T-helper 2 cell treated with Interferon-gamma antibody and Interleukin-4, amounts not matched to agents 5 μg/mL and 100 μg/mL, for 36 hours (primary cell): ENCODE measurements around the gene SH3RF3.

Experiments
- DNase-seq: peaks from one replicate; pipeline ENCODE4 v3.0.0; 2021; ENCODE audit warnings: low spot score
- H3K27ac Mint-ChIP-seq: one replicate; pipeline ENCODE4 v1.8.0; 2021; ENCODE audit warnings: mild to moderate bottlenecking, mixed read lengths
- H3K27me3 Mint-ChIP-seq: one replicate; pipeline ENCODE4 v1.8.0; 2021; ENCODE audit warnings: low read depth, mixed read lengths
- H3K36me3 Mint-ChIP-seq: one replicate; pipeline ENCODE4 v1.8.0; 2021; ENCODE audit warnings: low read depth, mixed read lengths
- H3K4me1 Mint-ChIP-seq: one replicate; pipeline ENCODE4 v1.8.0; 2021; ENCODE audit warnings: low read depth, mixed read lengths
- H3K4me3 Mint-ChIP-seq: one replicate; pipeline ENCODE4 v1.8.0; 2022; ENCODE audit warnings: mild to moderate bottlenecking, moderate library complexity, mixed read lengths
- H3K9me3 Mint-ChIP-seq: one replicate; pipeline ENCODE4 v1.8.0; 2021; ENCODE audit warnings: mixed read lengths

SH3RF3 gene

DNA sequence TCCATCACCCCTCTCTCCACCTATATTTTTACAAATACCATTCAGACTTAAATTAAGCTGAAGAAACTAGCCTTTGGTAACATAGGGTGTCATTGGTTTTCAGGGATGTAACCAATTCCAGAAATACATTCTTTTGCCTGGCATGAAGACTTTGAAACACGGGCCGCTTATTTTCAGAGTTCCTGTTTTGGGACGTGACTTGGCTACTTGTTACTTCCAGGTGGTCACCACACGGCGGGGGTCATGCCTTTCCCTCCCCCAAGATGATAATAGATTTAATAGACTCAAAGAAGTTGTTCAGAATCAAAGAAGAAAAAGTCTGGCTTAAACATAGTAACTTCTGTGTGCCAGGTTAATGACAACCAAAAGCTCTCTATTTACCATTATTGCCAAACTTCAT lies 374.2 kb downstream of the SH3RF3 start:
- no peaks in the 10 kb centered on the region for H3K9me3 Mint-ChIP-seq
- no peak overlapping the region for H3K27ac Mint-ChIP-seq
- no peaks in the 10 kb centered on the region for H3K4me1 Mint-ChIP-seq
- no peak for DNase-seq
- no peaks in the 10 kb centered on the region for H3K27me3 Mint-ChIP-seq
- no peaks in the 10 kb centered on the region for H3K36me3 Mint-ChIP-seq
- no peak overlapping the region for H3K4me3 Mint-ChIP-seq

DNA sequence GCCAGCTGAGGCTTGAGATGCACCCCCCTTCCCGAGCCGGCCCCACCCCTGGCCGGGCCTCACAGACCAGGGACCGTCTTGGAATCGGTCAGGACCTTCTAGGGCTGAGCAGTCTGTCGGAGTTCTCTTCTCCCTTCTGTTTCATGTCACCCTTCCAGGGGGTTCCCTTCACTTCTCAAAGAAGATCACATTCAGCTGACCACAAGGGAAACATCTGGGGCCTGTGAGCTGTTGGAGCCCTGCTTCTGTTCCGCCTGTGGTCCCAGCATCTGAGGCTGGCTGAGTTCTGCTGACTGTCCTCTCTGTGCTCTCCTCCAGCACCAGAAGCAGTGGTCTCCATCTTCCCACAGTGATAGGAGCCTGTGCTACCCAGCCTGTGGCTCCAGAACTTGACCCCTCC lies 378.2 kb downstream of the SH3RF3 start:
- Mint-ChIP-seq H3K27ac (no peak overlapping the region), H3K4me1 (no peaks in the 10 kb centered on the region), H3K9me3 (no peaks in the 10 kb centered on the region), H3K4me3 (no peak overlapping the region), H3K36me3 (no peaks in the 10 kb centered on the region), H3K27me3 (no peaks in the 10 kb centered on the region)
- DNase-seq: no peak

DNA sequence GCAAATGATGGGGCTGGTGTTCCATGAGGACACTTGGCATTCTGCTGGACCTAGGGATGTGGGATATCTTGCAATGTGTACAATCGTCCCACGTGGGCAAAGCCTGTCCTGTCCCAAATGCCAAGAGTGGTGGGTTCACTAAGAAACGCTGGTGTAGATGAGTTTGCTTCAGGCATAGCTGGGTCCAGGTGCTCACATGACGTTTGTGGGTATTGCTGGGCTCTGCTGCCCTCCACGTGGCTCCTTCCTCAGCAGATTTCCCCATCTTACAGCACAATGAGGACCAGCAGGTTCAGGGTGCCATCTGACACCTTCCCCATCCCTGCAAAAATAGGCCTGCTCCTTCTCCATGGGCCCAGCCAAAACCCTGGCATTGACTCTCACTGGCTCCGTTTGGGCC lies 378.8 kb downstream of the SH3RF3 start:
- Mint-ChIP-seq H3K36me3 (no peaks in the 10 kb centered on the region), H3K4me1 (no peaks in the 10 kb centered on the region), H3K27ac (no peak overlapping the region), H3K4me3 (no peak overlapping the region), H3K9me3 (no peaks in the 10 kb centered on the region), H3K27me3 (no peaks in the 10 kb centered on the region)
- DNase-seq: no peak

GRCh38 chr2:109508556-109508955 lies 379.6 kb downstream of the SH3RF3 start:
- no peak overlapping the region for H3K4me3 Mint-ChIP-seq
- H3K36me3 Mint-ChIP-seq: no peaks in the 10 kb centered on the region
- DNase-seq: no peak
- no peaks in the 10 kb centered on the region for H3K9me3 Mint-ChIP-seq
- no peaks in the 10 kb centered on the region for H3K27me3 Mint-ChIP-seq
- no peaks in the 10 kb centered on the region for H3K4me1 Mint-ChIP-seq
- no peak overlapping the region for H3K27ac Mint-ChIP-seq

DNA sequence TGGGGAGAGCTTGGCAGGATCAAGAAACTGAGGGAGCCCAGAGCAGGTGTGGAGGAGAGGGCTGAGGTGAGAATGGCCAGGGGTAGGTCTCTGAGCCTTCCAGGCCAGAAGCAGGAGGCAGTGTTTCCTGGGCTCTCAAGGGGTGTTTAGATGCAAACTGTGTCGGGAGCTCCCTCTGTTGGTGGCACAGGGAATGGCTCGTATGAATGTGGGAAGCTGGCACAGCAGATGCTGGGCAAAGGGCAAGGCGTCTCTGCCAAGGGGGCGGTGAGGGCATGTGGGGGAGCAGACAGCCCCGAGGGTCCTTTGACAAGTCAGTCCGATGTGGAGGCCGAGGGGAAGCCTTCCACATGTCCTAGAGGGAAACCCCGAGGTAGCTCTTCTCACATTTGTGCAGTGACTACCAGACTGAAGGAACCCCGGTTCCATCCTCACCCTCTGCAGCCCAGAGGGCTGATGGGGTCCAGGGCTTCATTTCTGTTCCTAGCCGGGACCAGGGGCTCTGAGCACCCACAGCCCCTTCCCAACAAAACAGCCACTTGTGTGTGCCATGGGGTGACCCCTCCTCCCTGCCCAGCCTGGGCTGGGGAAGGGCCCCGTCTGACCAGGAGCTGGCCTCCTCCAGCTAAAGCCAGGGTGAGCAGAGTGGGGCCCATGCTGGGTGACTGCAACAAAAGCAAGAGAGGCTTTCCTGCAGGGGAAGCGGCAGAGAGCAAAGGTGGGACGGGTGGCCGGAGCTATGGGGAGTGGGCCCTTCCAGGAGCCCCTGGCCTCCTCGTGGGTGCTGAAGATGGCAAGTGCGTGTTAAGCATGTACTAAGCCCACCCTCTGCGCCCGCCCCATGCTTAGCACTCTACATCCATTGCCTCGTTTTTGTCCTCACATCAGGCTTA lies 381.4 kb downstream of the SH3RF3 start:
- Mint-ChIP-seq H3K36me3 (no peaks in the 10 kb centered on the region), H3K27ac (no peak overlapping the region), H3K9me3 (no peaks in the 10 kb centered on the region), H3K27me3 (no peaks in the 10 kb centered on the region), H3K4me3 (no peak overlapping the region), H3K4me1 (no peaks in the 10 kb centered on the region)
- DNase-seq: peak; percentile 50

- H3K4me1 Mint-ChIP-seq: no peaks in the 10 kb centered on the region
- H3K27me3 Mint-ChIP-seq: no peaks in the 10 kb centered on the region
- no peak overlapping the region for H3K4me3 Mint-ChIP-seq
- no peaks in the 10 kb centered on the region for H3K36me3 Mint-ChIP-seq
- no peak for DNase-seq
- H3K27ac Mint-ChIP-seq: no peak overlapping the region
- no peaks in the 10 kb centered on the region for H3K9me3 Mint-ChIP-seq
These were observed 382.2 kb downstream of the SH3RF3 start for GRCh38 chr2:109511168-109511567.

DNA sequence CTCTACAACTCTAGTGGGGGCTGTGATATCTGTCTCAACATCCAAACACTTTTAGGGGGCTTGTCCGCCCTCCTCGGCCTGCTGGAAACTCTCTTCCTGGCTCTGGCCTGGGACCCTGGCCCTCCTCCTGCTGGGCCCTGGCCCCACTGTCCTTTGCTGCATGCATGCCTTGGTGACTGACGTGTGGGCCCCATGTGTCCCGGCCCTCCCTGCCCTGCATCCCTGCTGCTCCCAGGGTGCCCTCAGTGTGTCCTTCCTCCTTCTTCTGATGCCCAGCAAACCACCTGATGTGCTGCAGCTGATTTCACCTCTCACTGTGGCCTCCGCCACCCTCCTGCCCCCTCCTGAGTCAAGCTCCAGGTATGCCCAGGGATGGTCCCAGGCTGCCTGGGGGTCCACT lies 383.1 kb downstream of the SH3RF3 start:
- Mint-ChIP-seq H3K4me3 (no peak overlapping the region), H3K27ac (no peak overlapping the region), H3K9me3 (no peaks in the 10 kb centered on the region), H3K27me3 (no peaks in the 10 kb centered on the region), H3K4me1 (no peaks in the 10 kb centered on the region), H3K36me3 (no peaks in the 10 kb centered on the region)
- no peak for DNase-seq

GRCh38 chr2:109513230-109513629 lies 384.2 kb downstream of the SH3RF3 start:
- H3K9me3 Mint-ChIP-seq: no peaks in the 10 kb centered on the region
- no peak for DNase-seq
- H3K36me3 Mint-ChIP-seq: no peaks in the 10 kb centered on the region
- no peak overlapping the region for H3K27ac Mint-ChIP-seq
- H3K27me3 Mint-ChIP-seq: no peaks in the 10 kb centered on the region
- no peaks in the 10 kb centered on the region for H3K4me1 Mint-ChIP-seq
- H3K4me3 Mint-ChIP-seq: no peak overlapping the region

- Mint-ChIP-seq H3K27ac (no peak overlapping the region), H3K27me3 (no peaks in the 10 kb centered on the region), H3K4me3 (no peak overlapping the region), H3K4me1 (no peaks in the 10 kb centered on the region), H3K9me3 (no peaks in the 10 kb centered on the region), H3K36me3 (no peaks in the 10 kb centered on the region)
- DNase-seq: peak; percentile 6
These were observed 385.0 kb downstream of the SH3RF3 start for GRCh38 chr2:109513749-109514588.

- Mint-ChIP-seq H3K27ac (no peak overlapping the region), H3K4me3 (no peak overlapping the region), H3K9me3 (no peaks in the 10 kb centered on the region), H3K27me3 (no peaks in the 10 kb centered on the region), H3K36me3 (no peaks in the 10 kb centered on the region), H3K4me1 (no peaks in the 10 kb centered on the region)
- DNase-seq: no peak
These were observed 385.9 kb downstream of the SH3RF3 start for GRCh38 chr2:109514857-109515256.

DNA sequence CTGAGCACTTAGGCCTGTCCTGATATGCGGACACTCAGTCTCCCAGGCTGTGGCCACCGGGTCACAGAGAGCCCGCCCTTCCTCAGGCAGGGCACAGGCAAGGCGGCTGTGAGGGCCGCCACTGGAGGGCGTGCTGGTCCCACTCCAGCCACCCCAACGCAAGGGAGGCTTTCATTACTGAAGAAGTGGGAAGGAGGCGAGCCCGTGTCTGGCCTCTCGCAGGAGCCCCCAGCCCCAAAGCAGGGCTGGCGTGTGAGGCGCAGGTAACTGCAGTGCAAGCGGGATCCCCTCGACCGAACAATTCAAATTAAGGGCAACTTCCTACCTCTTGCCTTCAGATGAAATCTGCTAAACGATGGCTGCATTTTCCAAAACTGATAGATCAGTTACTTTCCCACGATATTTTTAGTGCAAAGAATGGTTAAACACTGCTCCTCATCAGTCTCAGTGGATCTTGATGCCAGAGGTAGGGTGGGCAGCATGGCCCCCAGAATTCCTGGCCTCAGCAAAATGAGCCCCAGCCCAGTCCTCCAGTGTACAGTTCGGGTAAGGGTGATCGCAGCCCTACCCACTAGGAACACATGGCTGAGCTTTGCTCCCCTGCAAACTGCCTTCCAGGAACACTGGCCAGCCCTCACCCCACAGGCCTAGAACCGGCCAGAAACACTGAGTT lies 387.6 kb downstream of the SH3RF3 start:
- no peak overlapping the region for H3K27ac Mint-ChIP-seq
- DNase-seq: no peak

GRCh38 chr2:109517118-109517889 lies 388.3 kb downstream of the SH3RF3 start:
- H3K4me3 Mint-ChIP-seq: no peak overlapping the region
- H3K9me3 Mint-ChIP-seq: no peaks in the 10 kb centered on the region
- no peak overlapping the region for H3K27ac Mint-ChIP-seq
- H3K27me3 Mint-ChIP-seq: no peaks in the 10 kb centered on the region
- H3K4me1 Mint-ChIP-seq: no peaks in the 10 kb centered on the region
- H3K36me3 Mint-ChIP-seq: no peaks in the 10 kb centered on the region
- no peak for DNase-seq

More for the DNA sequence above, 387.6 kb downstream of the SH3RF3 start:
- Mint-ChIP-seq H3K4me1 (no peaks in the 10 kb centered on the region), H3K4me3 (no peak overlapping the region), H3K9me3 (no peaks in the 10 kb centered on the region), H3K36me3 (no peaks in the 10 kb centered on the region), H3K27me3 (no peaks in the 10 kb centered on the region)

- Mint-ChIP-seq H3K36me3 (no peaks in the 10 kb centered on the region), H3K4me1 (no peaks in the 10 kb centered on the region), H3K9me3 (no peaks in the 10 kb centered on the region), H3K27ac (no peak overlapping the region), H3K4me3 (no peak overlapping the region), H3K27me3 (no peaks in the 10 kb centered on the region)
- DNase-seq: no peak
These were observed 390.5 kb downstream of the SH3RF3 start for GRCh38 chr2:109519513-109519912.
